Measurements from ENCODE around the gene ARHGAP28.

ARHGAP28 gene

GRCh38 chr18:6775237-6775636, 45.7 kb downstream of the ARHGAP28 start:
- no peak overlapping the region for H3K27ac ChIP-seq
- TF ChIP-seq CTCF (IDR thresholded peaks at IDR 0.05): no peak
- TF ChIP-seq ZFX (IDR thresholded peaks at IDR 0.05; ENCODE audit: borderline replicate concordance): no peak

GRCh38 chr18:6775702-6776101, 46.2 kb downstream of the ARHGAP28 start:
- TF ChIP-seq CTCF (IDR thresholded peaks at IDR 0.05) (no peak), ZFX (IDR thresholded peaks at IDR 0.05; ENCODE audit: borderline replicate concordance) (no peak)
- H3K27ac ChIP-seq: no peak overlapping the region

GRCh38 chr18:6776188-6776587, 46.7 kb downstream of the ARHGAP28 start:
- TF ChIP-seq ZFX (IDR thresholded peaks at IDR 0.05; ENCODE audit: borderline replicate concordance) (no peak), CTCF (IDR thresholded peaks at IDR 0.05) (no peak)
- no peak overlapping the region for H3K27ac ChIP-seq

- no peak overlapping the region for H3K27ac ChIP-seq
- TF ChIP-seq ZFX (IDR thresholded peaks at IDR 0.05; ENCODE audit: borderline replicate concordance) (no peak), CTCF (IDR thresholded peaks at IDR 0.05) (no peak)
These were observed 48.0 kb downstream of the ARHGAP28 start for GRCh38 chr18:6777509-6777908.

- no peak for TF ChIP-seq CTCF (IDR thresholded peaks at IDR 0.05)
- no peak for TF ChIP-seq ZFX (IDR thresholded peaks at IDR 0.05; ENCODE audit: borderline replicate concordance)
These were observed 49.1 kb downstream of the ARHGAP28 start for GRCh38 chr18:6778459-6779247.

GRCh38 chr18:6781142-6781714, 51.7 kb downstream of the ARHGAP28 start:
- H3K27ac ChIP-seq: no peak overlapping the region

More at GRCh38 chr18:6778459-6779247, 49.1 kb downstream of the ARHGAP28 start:
- no peak overlapping the region for H3K27ac ChIP-seq

More at GRCh38 chr18:6781142-6781714, 51.7 kb downstream of the ARHGAP28 start:
- no peak for TF ChIP-seq CTCF (IDR thresholded peaks at IDR 0.05)
- no peak for TF ChIP-seq ZFX (IDR thresholded peaks at IDR 0.05; ENCODE audit: borderline replicate concordance)

All from 22Rv1 (cell line).